NCI-H1436 (cell line): ENCODE results near the gene MT1H.
"Not testable (repeated sequence)": the region's sequence is repeated elsewhere in the genome, so short reads cannot be mapped to it uniquely, and the experiment has no call there.

Source experiments
- DNase-seq: peaks from one replicate; lab custom pipeline; 2025; lab: John Stamatoyannopoulos, UW

MT1H gene

GRCh38 chr16:56684926-56685590 lies 15.4 kb downstream of the MT1H start:
- no peak for DNase-seq

GRCh38 chr16:56686758-56687157 lies 17.1 kb downstream of the MT1H start:
- no peak for DNase-seq

GRCh38 chr16:56688762-56689161 lies 19.1 kb downstream of the MT1H start:
- DNase-seq = no peak

- no peak for DNase-seq
Measured at GRCh38 chr16:56689171-56689570, 19.6 kb downstream of the MT1H start.

GRCh38 chr16:56690420-56691122 lies 21.0 kb downstream of the MT1H start:
- no peak for DNase-seq

GRCh38 chr16:56691885-56692284 lies 22.3 kb downstream of the MT1H start:
- no peak for DNase-seq

- DNase-seq = no peak
Measured at GRCh38 chr16:56695246-56695645, 25.6 kb downstream of the MT1H start.

GRCh38 chr16:56697456-56698155 lies 28.0 kb downstream of the MT1H start:
- no peak for DNase-seq

- no peak for DNase-seq
Measured at GRCh38 chr16:56700195-56700594, 30.6 kb downstream of the MT1H start.

GRCh38 chr16:56700631-56701030 lies 31.0 kb downstream of the MT1H start:
- DNase-seq = no peak

- DNase-seq = no peak
Measured at GRCh38 chr16:56701534-56701933, 31.9 kb downstream of the MT1H start.

GRCh38 chr16:56702836-56703235 lies 33.2 kb downstream of the MT1H start:
- no peak for DNase-seq

GRCh38 chr16:56708525-56709442 lies 39.2 kb downstream of the MT1H start:
- DNase-seq = no peak

- no peak for DNase-seq
Measured at GRCh38 chr16:56709443-56710040, 39.9 kb downstream of the MT1H start.

GRCh38 chr16:56710181-56710737 lies 40.6 kb downstream of the MT1H start:
- no peak for DNase-seq

GRCh38 chr16:56711862-56712261 lies 42.2 kb downstream of the MT1H start:
- DNase-seq = no peak

GRCh38 chr16:56713794-56714193 lies 44.2 kb downstream of the MT1H start:
- no peak for DNase-seq

- no peak for DNase-seq
Measured at GRCh38 chr16:56715126-56715525, 45.5 kb downstream of the MT1H start.

- no peak for DNase-seq
Measured at GRCh38 chr16:56716761-56717160, 47.1 kb downstream of the MT1H start.

- not testable (repeated sequence) for DNase-seq
Measured at GRCh38 chr16:56717532-56717931, 47.9 kb downstream of the MT1H start.
